SK-N-SH (cell line): Measurements from ENCODE around the gene HACD1. TPM values are rescaled to one million over a fixed set of nuclear protein-coding genes. Genes with fewer than 3 reads are reported as not detected.

Experiments
- CTCF ChIA-PET: fragments of 300-600, 350-600 bp; formaldehyde crosslinking; extraction: SDS; loops from one replicate; lab custom pipeline; 2021; lab: Yijun Ruan, JAX
- POLR2A ChIA-PET: fragments of 350-600 bp; sonication (Branson Sonifier 250); formaldehyde crosslinking; extraction: SDS; loops from one replicate; lab custom pipeline; 2020; ENCODE audit warnings: antibody characterized with exemption, inconsistent platforms; lab: Yijun Ruan, JAX
- DNase-seq: peaks from one replicate; pipeline ENCODE4 v3.0.0; 2012
- H2AFZ ChIP-seq: fragments of 200-600 bp; sonication (generic); 2 replicates; pipeline ENCODE4 v1.8.1; 2016; ENCODE audit warnings: antibody characterized with exemption, mild to moderate bottlenecking, low read depth
- H3F3A ChIP-seq: fragments of 200-600 bp; sonication (generic); replicated peaks from 2 replicates; pipeline ENCODE3; 2016; ENCODE audit warnings: antibody characterized with exemption, mild to moderate bottlenecking; ENCODE audit not compliant: insufficient read depth
- H3K27ac ChIP-seq, 2 experiments: fragments of 200-500 bp in 1 of 2; fragments of 200-600 bp in 1 of 2; sonication (Bioruptor generic) in 1 of 2; sonication (generic), shearing (Covaris generic) in 1 of 2; 2 replicates each; pipeline versions ENCODE4 v1.5.1 to v1.6.1; 2014 to 2016; ENCODE audit warnings: low read depth in 2 of 2, inconsistent platforms in 1 of 2, low read length in 1 of 2, mild to moderate bottlenecking in 1 of 2, mixed read lengths in 1 of 2
- H3K27me3 ChIP-seq: fragments of 200-600 bp; sonication (generic), shearing (Covaris generic); 2 replicates; pipeline ENCODE4 v1.6.1; 2016; ENCODE audit warnings: mixed run types; ENCODE audit not compliant: insufficient read depth
- H3K36me3 ChIP-seq, 2 experiments: fragments of 200-500 bp in 1 of 2; fragments of 200-600 bp in 1 of 2; sonication (Bioruptor generic) in 1 of 2; sonication (generic) in 1 of 2; replicated peaks in 1 of 2; 2 replicates each; pipeline versions ENCODE3 to v1.5.1; 2014 to 2016; ENCODE audit warnings: low read length in 1 of 2, mild to moderate bottlenecking in 1 of 2; ENCODE audit not compliant: insufficient read depth in 2 of 2, control insufficient read depth in 1 of 2
- H3K4me1 ChIP-seq, 2 experiments: fragments of 200-500 bp in 1 of 2; fragments of 200-600 bp in 1 of 2; sonication (Bioruptor generic) in 1 of 2; sonication (generic), shearing (Covaris generic) in 1 of 2; 2 replicates each; pipeline versions ENCODE4 v1.5.1 to v1.6.1; 2014 to 2016; ENCODE audit warnings: low read depth in 1 of 2, low read length in 1 of 2, mixed run types in 1 of 2; ENCODE audit not compliant: insufficient read depth in 2 of 2, control insufficient read depth in 1 of 2
- H3K4me2 ChIP-seq: fragments of 200-600 bp; sonication (generic), shearing (Covaris generic); 2 replicates; pipeline ENCODE4 v1.6.1; 2017; ENCODE audit warnings: mixed run types
- H3K4me3 ChIP-seq, 2 experiments: fragments of 200-500 bp in 1 of 2; fragments of 200-600 bp in 1 of 2; sonication (Bioruptor generic) in 1 of 2; sonication (generic), shearing (Covaris generic) in 1 of 2; 2 replicates each; pipeline versions ENCODE4 v1.5.1 to v1.8.1; 2014 to 2016; ENCODE audit warnings: low read depth in 2 of 2, inconsistent platforms in 1 of 2, low read length in 1 of 2, mild to moderate bottlenecking in 1 of 2, mixed read lengths in 1 of 2, moderate library complexity in 1 of 2
- H3K79me2 ChIP-seq: fragments of 200-600 bp; sonication (generic); 2 replicates; pipeline ENCODE4 v1.8.1; 2017; ENCODE audit warnings: mild to moderate bottlenecking; ENCODE audit not compliant: insufficient read depth
- H3K9ac ChIP-seq: fragments of 200-600 bp; sonication (generic); 2 replicates; pipeline ENCODE4 v1.6.1; 2017; ENCODE audit warnings: mixed run types
- H3K9me2 ChIP-seq: fragments of 200-600 bp; sonication (generic); 2 replicates; pipeline ENCODE4 v1.6.1; 2017; ENCODE audit warnings: mixed run types
- H3K9me3 ChIP-seq: fragments of 200-600 bp; sonication (generic); 2 replicates; pipeline ENCODE4 v1.6.1; 2017; ENCODE audit warnings: mixed run types, mild to moderate bottlenecking, moderate library complexity
- H4K20me1 ChIP-seq: fragments of 200-600 bp; sonication (generic); 2 replicates; pipeline ENCODE4 v1.6.1; 2017; ENCODE audit warnings: mild to moderate bottlenecking, mixed run types; ENCODE audit not compliant: insufficient read depth
- CHD2 ChIP-seq: fragments of 150-350 bp; IDR thresholded peaks from 2 replicates; pipeline ENCODE4 v1.6.1; 2018; ENCODE audit warnings: low read length; ENCODE audit not compliant: partially characterized antibody
- EZH2phosphoT487 ChIP-seq: fragments of 200-600 bp; sonication (generic); IDR thresholded peaks from 2 replicates; pipeline ENCODE4 v1.6.1; 2017; ENCODE audit warnings: low read depth, mixed run types, mild to moderate bottlenecking, antibody characterized with exemption, moderate library complexity, borderline replicate concordance
- FOSL2 ChIP-seq: IDR thresholded peaks from 2 replicates; pipeline ENCODE4 v1.4.0; 2012; ENCODE audit warnings: low read depth, mild to moderate bottlenecking, moderate library complexity, borderline replicate concordance
- FOXJ3 ChIP-seq: sonication (generic); formaldehyde crosslinking; IDR thresholded peaks from 2 replicates; pipeline ENCODE4 v1.5.1; 2020; ENCODE audit warnings: mild to moderate bottlenecking, missing genetic modification reagents
- GATA2 ChIP-seq: sonication (generic); formaldehyde crosslinking; IDR thresholded peaks from 2 replicates; pipeline ENCODE4 v1.5.0; 2020; ENCODE audit warnings: mild to moderate bottlenecking, missing genetic modification reagents
- MEF2A ChIP-seq: IDR thresholded peaks from 2 replicates; pipeline ENCODE4 v1.4.0; 2012; ENCODE audit warnings: low read depth, borderline replicate concordance
- NRF1 ChIP-seq: IDR thresholded peaks from 2 replicates; pipeline ENCODE4 v1.6.1; 2012; ENCODE audit warnings: low read depth, mild to moderate bottlenecking, low read length
- RCOR1 ChIP-seq: fragments of 150-350 bp; IDR thresholded peaks from 2 replicates; pipeline ENCODE4 v1.6.1; 2017; ENCODE audit warnings: antibody characterized with exemption, low read length
- RFX5 ChIP-seq: IDR thresholded peaks from 2 replicates; pipeline ENCODE4 v1.6.1; 2012; ENCODE audit warnings: mild to moderate bottlenecking, improper control_type of control experiment, low read length
- TAF1 ChIP-seq: IDR thresholded peaks from 2 replicates; pipeline ENCODE4 v1.6.1; 2012; ENCODE audit warnings: low read depth, mild to moderate bottlenecking, low read length, moderate library complexity, borderline replicate concordance
- TCF12 ChIP-seq: IDR thresholded peaks from 2 replicates; pipeline ENCODE4 v1.4.0; 2012
- USF2 ChIP-seq: fragments of 150-350 bp; IDR thresholded peaks from 2 replicates; pipeline ENCODE4 v1.6.1; 2017; ENCODE audit warnings: antibody characterized with exemption, low read length, low read depth, borderline replicate concordance
- YY1 ChIP-seq: IDR thresholded peaks from 2 replicates; pipeline ENCODE4 v1.4.0; 2012; ENCODE audit warnings: low read depth, mild to moderate bottlenecking
- WGBS: methylation state at CpG from one replicate; pipeline ENCODE4 v1.1.6; 2017; ENCODE audit warnings: low lambda C conversion rate; 5-methylcytosine and 5-hydroxymethylcytosine counted together
- polyA plus RNA-seq, 3 experiments: library from polyadenylated mRNA; depleted of rRNA; stranded (reverse); fragments of >200 nt; gene quantifications; 2 replicates each; pipeline ENCODE4 v1.2.3, GENCODE V29; 2012
- TF ChIP-seq, protein P1 (sequence below): IDR thresholded peaks from 2 replicates; pipeline ENCODE4 v1.4.0; 2012; ENCODE audit warnings: low read depth, borderline replicate concordance
- TF ChIP-seq, protein P2 (sequence below): IDR thresholded peaks from 2 replicates; pipeline ENCODE4 v1.6.1; 2012; ENCODE audit warnings: mild to moderate bottlenecking, low read depth, low read length, moderate library complexity

The HACD1 gene
- polyA plus RNA-seq, 1 of the 3 experiments (the other 2 are of a cell fraction) = 23.9 TPM

GRCh38 chr10:17548770-17549169 is 68.4 kb downstream of the HACD1 start:
- Histone ChIP-seq H3K9me3 (no peaks in the 10 kb centered on the region), H2AFZ (no peak overlapping the region), H3K4me2 (no peak overlapping the region), H3F3A (no peaks in the 10 kb centered on the region), H3K4me3 (no peak overlapping the region), H3K4me1 (no peaks in the 10 kb centered on the region), H3K36me3 (no peaks in the 10 kb centered on the region), H3K79me2 (no peaks in the 10 kb centered on the region), H4K20me1 (no peaks in the 10 kb centered on the region), H3K27ac (no peak overlapping the region), H3K27me3 (no peaks in the 10 kb centered on the region), H3K9ac (no peak overlapping the region), H3K9me2 (no peaks in the 10 kb centered on the region)
- POLR2A ChIA-PET = no interaction called here
- CTCF ChIA-PET = interaction anchor here (0.6 to 1.2 kb wide), 3 partner anchors 10 to 181 kb away, joined by 3 read pairs; no protein-coding TSS in a partner anchor
- no peak for DNase-seq
- TF ChIP-seq GATA2 (CRISPR knock-in tag) (no peak), MEF2A (no peak), TCF12 (no peak), TAF1 (no peak), USF2 (no peak), FOXJ3 (CRISPR knock-in tag) (no peak), CHD2 (no peak), NRF1 (no peak), FOSL2 (no peak), RCOR1 (no peak), EZH2phosphoT487 (no peak), RFX5 (no peak), YY1 (no peak)
- TF ChIP-seq, protein P1, sequence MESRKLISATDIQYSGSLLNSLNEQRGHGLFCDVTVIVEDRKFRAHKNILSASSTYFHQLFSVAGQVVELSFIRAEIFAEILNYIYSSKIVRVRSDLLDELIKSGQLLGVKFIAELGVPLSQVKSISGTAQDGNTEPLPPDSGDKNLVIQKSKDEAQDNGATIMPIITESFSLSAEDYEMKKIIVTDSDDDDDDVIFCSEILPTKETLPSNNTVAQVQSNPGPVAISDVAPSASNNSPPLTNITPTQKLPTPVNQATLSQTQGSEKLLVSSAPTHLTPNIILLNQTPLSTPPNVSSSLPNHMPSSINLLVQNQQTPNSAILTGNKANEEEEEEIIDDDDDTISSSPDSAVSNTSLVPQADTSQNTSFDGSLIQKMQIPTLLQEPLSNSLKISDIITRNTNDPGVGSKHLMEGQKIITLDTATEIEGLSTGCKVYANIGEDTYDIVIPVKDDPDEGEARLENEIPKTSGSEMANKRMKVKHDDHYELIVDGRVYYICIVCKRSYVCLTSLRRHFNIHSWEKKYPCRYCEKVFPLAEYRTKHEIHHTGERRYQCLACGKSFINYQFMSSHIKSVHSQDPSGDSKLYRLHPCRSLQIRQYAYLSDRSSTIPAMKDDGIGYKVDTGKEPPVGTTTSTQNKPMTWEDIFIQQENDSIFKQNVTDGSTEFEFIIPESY = no peak
- TF ChIP-seq, protein P2, sequence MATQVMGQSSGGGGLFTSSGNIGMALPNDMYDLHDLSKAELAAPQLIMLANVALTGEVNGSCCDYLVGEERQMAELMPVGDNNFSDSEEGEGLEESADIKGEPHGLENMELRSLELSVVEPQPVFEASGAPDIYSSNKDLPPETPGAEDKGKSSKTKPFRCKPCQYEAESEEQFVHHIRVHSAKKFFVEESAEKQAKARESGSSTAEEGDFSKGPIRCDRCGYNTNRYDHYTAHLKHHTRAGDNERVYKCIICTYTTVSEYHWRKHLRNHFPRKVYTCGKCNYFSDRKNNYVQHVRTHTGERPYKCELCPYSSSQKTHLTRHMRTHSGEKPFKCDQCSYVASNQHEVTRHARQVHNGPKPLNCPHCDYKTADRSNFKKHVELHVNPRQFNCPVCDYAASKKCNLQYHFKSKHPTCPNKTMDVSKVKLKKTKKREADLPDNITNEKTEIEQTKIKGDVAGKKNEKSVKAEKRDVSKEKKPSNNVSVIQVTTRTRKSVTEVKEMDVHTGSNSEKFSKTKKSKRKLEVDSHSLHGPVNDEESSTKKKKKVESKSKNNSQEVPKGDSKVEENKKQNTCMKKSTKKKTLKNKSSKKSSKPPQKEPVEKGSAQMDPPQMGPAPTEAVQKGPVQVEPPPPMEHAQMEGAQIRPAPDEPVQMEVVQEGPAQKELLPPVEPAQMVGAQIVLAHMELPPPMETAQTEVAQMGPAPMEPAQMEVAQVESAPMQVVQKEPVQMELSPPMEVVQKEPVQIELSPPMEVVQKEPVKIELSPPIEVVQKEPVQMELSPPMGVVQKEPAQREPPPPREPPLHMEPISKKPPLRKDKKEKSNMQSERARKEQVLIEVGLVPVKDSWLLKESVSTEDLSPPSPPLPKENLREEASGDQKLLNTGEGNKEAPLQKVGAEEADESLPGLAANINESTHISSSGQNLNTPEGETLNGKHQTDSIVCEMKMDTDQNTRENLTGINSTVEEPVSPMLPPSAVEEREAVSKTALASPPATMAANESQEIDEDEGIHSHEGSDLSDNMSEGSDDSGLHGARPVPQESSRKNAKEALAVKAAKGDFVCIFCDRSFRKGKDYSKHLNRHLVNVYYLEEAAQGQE = no peak
- 60% methylated on average over 3 of the region's 3 CpGs for WGBS
